ENCODE results near the gene NKX6-2. TPM values are rescaled to one million over a fixed set of nuclear protein-coding genes. Genes with fewer than 3 reads are reported as not detected.

Gene NKX6-2
- polyA plus RNA-seq, 4 donors: 7.8 to 9.5 (median 8.6) TPM

DNA sequence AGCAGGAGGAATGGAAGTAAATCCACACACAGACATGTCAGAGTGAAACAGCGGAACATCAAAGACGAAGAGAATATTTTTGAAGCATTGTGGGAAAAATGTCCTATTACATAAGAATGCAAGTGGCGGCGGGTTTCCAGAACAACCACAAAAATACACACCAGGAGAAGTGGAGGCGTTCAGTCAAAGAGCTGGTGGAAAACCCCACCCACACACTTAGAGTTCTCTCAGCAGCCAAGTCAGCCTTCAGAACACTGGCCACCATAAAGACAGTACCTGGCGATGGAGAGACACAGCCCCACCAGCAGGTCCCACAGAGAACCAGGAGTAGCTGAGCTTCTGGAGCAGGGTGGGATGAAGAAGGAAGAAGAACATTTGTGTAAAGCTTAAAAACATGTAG is 23.7 kb downstream of the NKX6-2 start:
- no peak for DNase-seq (ENCODE audit: low read depth in 4 of 4, low spot score in 3 of 4)

DNA sequence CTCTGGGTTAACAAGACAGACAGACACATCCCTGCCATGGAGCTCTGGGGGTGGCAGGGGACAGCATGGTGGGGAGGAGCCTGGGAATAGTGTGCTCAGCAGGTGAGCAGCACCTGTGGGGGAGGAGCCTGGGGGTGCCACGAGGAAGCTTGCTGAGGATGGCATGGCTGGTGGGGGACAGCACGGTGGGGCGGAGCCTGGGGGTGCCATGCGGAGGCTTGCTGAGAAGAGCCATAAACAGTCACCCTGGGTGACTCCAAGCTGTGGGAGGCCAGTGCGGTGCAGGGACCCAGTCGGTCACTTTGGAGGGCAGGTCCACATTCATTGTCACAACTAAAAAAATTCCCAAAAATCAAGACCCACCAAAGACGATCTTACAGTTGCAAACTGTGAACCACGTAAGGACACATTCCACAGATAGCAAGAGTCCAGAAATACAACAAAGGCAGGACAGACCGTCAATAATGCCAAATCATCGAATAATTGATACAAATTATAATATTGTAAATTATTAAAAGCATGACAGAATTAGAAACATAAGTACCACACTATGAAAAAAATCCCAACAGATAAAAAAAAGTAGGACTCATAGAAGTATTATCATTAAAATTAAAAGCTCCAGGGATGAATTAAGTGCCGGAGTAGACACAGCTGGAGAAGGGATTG is 24.4 kb downstream of the NKX6-2 start:
- no peak for DNase-seq (ENCODE audit: low read depth in 4 of 4, low spot score in 3 of 4)

DNA sequence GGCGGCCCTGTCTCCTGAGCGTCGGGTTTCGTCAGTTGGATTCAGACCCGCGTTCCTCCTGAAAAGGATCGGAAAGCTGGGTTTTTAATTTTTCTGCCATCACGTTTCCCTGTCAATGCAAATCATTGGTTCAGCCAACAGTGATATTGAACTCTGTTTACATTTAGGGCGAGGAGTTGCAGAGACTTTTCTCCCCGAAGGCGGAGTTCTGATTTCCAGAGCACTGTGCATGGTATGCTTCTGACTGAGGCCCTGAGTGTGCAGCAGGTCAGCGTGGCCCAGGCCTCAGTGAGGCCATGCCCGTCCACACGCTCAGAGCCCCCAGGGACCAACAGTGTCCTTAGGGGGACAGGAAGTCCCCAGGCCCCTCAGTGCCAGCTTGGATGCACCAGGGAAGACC is 27.1 kb downstream of the NKX6-2 start:
- DNase-seq (ENCODE audit: low read depth in 4 of 4, low spot score in 3 of 4): no peak

DNA sequence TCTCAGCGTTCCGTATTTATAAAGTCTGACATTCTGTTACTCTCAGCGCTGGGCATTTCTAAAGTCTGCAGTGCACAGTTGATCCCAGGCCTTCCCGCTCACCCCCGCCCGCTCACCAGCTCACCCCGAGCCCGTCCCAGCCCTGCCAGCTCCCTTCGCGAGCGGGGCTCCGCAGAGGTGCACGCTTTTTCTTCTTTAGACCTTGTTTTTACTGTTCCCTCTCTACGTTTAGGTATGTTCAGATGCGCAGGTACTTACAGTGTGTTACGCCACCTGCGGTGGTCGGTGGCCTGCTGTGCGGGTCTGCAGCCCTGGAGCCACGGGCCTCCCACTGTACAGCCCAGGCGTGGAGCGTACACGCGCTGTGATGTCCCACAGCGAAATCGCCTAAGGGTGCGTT is 28.8 kb downstream of the NKX6-2 start:
- no peak for DNase-seq (ENCODE audit: low read depth in 4 of 4, low spot score in 3 of 4)

DNA sequence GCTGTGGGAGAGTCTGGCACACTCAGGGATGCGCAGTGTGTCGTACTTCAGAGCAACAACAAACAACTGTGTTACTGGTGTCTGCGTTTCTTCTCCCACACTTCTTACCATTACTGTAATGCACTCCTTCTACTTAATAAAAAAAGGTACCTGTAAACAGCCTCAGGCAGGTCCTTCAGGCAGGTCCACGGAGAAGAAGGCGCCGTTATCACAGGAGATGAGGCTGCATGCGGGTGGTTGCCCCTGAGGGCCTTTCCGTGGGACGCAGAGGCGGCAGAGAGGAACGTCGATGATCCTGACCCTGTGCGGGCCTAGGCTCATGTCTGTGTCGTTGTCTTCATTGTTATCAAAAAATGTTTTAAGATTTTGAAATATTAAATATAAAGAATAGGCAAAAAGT is 29.4 kb downstream of the NKX6-2 start:
- no peak for DNase-seq (ENCODE audit: low read depth in 4 of 4, low spot score in 3 of 4)

DNA sequence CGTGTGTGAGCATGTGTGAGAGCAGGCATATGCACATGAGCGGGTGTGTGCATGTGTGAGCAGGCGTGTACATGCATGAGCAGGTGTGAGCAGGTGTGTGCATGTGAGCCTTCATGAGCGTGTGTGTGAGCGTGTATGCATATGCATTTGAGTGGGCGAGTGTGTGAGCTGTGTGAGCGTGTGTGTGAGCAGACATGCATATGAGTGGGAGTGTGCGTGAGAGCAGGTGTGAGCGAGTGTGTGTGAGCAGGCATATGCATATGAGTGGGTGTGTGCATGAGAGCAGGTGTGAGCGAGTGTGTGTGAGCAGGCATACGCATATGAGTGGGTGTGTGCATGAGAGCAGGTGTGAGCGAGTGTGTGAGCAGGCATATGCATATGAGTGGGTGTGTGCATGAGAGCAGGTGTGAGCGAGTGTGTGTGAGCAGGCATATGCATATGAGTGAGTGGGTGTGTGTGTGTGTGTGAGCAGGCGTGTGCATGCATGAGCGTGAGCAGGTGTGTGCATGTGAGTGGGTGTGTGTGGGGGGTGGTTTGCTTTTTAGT is 30.7 kb downstream of the NKX6-2 start:
- DNase-seq (ENCODE audit: low read depth in 4 of 4, low spot score in 3 of 4): no peak

DNA sequence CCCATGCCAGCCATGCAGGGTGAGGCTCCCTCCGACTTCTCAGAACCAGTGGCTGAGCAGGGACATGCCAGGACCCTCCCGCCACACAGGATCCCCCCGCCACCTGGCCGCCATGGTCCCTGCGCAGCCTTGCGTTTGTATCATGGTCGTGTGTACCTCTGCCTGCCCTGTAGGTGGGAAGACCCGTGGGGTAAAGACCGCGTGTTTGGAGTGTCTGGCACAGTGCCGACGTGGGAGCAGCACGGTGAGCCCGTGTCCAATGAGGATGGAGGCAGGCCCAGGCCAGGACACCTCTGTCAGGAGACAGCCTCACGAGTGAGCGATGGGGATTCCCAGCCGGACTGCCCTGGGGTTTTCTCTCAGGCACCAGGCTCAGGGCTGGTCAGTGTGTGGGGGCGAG is 31.9 kb downstream of the NKX6-2 start:
- no peak for DNase-seq (ENCODE audit: low read depth in 4 of 4, low spot score in 3 of 4)

DNA sequence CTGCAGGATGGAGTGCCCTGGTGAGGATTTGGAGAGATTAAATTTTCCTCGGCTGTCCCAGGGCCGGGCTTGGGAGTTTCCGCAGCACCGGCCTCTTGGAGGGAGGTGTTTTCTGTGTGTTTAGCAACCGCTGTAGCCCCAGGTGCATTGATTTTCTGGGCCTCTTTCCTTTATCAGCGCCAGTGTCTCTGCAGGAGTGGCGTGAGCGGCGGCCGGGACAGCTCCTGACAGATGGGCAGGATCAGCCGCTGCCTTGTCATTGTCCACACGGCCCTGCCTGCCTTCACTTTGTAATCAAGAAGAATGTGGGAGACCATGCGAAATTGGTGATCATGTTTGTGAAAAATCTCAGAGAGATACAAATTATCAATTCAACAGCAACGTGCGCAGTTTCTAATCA is 32.4 kb downstream of the NKX6-2 start:
- no peak for DNase-seq (ENCODE audit: low read depth in 4 of 4, low spot score in 3 of 4)

DNA sequence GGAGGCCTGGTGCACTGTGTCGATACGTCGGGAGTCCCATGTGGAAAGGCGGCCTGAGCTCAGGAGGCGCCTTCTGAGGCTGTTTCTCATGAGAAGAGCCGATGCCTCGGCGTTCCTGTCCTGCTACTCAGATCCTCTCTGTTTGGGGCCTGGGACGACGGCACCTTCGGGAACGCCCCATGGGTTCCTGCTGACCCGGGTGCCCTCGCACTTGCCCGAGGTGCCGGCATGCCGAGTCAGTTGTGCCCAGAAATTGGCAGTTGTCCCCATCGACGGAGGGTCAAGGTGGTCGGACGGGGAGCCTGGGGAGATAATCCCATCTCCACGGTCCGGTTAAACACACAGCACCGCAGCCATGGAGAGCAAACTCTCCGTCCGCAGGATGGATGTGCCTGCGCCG is 33.0 kb downstream of the NKX6-2 start:
- DNase-seq (ENCODE audit: low read depth in 4 of 4, low spot score in 3 of 4): no peak

DNA sequence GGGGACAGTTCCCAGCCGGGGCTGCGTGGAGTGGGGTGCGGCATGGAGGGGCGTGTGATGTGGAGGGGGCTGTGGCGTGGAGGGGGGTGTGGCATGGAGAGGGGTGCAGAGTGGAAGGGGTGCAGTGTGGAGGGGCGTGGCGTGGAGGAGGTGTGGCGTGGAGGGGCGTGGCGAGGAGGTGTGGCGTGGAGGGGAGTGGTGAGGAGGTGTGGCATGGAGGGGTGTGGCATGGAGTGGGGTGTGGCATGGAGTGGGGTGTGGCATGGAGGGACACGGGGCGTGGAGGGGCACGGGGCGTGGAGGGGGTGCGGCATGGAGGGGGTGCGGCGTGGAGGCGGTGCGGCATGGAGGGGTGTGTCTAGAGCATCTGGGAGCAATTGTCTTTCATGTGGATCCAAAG is 33.6 kb downstream of the NKX6-2 start:
- no peak for DNase-seq (ENCODE audit: low read depth in 4 of 4, low spot score in 3 of 4)

DNA sequence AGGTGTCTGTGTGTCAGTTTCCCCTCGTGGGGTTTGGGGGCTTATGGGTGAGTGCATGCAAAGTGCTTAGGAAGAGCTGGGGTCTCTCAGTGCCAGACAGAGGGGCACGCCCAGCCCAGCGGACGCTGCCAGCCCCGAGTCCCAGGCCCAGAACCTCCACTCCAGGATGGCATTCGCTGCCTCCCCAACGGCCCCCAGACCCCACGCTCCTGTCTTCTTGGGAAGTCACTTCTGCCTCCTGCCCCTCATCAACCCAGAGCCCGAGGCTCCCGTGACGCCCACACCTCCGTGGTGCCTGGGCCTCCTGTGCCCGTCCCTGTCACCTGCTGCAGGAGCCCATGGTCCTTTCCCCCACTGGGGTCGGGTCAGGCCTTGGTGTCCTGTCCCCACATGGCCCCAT is 35.0 kb downstream of the NKX6-2 start:
- DNase-seq (ENCODE audit: low read depth in 4 of 4, low spot score in 3 of 4): no peak

DNA sequence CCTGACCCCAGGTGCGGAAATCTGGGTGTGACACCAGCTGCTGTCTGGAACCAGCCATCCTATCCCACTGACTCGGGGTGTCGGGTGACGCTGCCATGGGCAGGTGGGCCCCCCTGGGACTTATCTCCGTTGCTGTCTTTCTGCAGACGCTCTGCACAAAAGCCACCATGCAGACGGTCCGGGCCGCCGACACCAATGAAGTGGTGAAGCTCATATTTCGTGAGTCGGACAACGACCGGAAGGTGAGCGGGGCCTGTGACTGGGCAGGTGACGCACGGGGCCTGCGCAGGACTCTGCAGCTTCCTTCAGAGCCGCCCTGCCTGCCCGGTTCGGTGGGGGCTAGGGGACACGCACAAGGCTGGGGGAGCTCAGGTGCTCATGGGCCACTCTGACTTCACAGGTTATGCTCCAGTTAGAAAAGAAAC is 36.6 kb downstream of the NKX6-2 start:
- DNase-seq (ENCODE audit: low read depth in 4 of 4, low spot score in 3 of 4): no peak

DNA sequence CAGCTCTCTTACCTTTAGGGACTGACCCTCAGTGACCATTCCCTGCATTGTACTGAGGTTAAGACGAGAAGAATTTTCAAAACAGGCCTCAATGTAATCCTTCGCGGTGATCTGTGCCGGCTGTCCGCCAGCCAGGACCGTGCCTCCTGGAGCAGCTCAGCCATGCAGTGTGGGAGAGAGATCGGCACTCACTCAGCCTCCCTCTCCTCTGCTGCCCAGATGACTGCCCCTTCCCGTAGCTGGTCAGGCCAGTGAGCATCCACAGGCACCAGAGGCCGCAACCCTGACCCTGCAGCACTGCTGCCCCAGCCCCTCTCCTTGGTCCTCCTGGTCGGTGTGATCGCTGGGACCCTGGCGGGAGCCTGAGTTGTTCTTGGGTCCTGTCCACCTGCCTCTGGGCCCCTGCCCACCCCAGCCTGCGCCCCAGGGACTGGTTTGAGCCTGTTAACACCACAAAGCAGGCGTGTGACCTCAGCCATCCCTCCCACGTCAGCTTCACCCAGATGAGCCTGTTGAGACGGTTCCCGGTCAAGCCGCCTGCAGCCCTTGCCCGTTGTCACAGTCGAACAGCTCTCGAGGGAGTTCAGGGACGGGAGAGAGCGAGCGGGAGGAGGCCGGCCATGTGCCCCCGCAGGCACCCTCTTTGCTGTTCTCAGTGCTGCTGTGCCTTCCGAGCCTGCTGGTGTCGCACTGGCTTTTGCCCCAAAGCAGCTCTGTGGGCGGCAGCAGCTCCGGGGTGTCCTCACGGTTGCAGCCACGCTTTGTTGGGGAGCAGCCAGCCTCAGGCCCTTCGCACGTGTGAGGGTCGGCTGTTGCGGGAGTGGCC is 37.2 kb downstream of the NKX6-2 start:
- peak in 1 of 4 donors; percentile 20 for DNase-seq (ENCODE audit: low read depth in 4 of 4, low spot score in 3 of 4)

DNA sequence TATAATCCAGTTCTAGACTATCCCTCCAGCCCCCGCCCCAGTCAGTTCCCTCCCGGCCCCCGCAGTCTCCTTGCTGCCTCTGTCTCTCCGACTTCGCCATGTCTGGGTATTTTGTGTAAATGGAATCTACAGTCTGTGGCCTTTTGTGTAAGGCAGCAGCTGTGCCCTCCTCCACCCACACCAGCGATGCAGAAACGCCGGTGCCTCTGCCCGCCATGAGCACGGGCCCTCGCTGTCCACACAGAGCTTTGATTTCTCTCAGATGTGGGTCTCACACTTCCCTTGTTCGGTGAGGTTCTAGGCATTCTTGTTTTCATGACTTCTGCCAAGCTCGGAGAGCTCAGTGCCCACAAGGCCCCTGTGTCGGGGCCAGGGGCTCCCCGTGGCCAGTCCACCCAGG is 37.8 kb downstream of the NKX6-2 start:
- DNase-seq (ENCODE audit: low read depth in 4 of 4, low spot score in 3 of 4): no peak

DNA sequence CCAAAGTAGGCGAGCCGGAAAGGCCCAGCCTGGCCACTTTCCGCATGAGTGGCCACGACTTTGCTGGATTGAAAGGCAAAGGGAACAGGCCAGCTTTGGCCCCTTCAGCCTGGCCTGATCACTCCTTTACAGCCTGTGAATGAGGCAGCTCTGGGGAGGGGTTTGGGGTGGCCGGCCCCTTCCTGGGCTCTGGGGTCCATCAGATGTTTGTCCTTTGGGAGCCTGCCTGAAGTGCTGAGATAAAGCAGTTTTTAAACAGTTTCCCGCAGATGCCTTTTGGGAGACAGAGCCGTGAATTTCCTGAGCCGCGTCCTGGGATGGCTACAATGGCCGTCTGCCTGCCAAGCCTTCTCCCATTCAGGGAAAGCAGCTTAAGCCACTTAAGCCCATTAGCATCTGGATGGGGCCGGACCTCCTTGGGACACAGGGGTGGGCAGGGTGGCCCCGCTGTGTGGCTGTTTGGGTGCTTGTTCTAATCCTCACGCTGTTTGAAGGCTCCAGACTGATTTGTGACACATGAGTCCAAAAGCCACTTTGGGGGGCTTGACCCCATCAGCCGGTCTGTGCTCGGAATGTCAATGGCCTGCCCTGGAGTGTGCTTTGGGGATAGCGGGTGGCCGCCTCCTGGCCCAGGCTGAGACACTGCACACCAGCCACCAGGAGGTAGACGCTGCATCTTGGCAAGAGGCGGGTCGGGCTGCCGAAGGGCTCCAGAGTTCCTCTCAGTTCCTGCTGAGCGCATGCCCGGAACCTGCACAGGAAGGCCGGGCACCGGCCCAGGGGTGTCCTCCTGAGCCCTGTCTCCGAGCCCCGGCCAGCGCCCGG is 38.9 kb downstream of the NKX6-2 start:
- DNase-seq (ENCODE audit: low read depth in 4 of 4, low spot score in 3 of 4): no peak

DNA sequence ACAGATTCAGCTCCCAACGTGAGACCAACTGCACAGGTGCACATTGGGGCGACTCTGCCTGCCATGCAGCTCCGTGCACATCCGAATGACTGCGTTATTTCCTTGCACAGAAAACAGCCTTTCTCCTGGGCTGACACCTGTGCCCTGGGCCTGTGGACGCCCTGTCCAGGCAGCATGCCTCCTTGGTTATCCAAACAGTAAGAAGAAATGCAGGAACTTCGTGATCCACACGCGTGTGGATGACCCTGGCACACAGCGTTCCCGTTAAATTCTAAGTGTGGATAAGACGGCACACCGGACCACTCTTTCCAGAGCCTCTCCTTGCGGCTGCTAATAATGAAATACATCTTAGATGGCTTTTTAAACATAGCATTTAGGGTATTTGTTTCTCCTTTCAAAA is 39.6 kb downstream of the NKX6-2 start:
- DNase-seq (ENCODE audit: low read depth in 4 of 4, low spot score in 3 of 4): no peak

DNA sequence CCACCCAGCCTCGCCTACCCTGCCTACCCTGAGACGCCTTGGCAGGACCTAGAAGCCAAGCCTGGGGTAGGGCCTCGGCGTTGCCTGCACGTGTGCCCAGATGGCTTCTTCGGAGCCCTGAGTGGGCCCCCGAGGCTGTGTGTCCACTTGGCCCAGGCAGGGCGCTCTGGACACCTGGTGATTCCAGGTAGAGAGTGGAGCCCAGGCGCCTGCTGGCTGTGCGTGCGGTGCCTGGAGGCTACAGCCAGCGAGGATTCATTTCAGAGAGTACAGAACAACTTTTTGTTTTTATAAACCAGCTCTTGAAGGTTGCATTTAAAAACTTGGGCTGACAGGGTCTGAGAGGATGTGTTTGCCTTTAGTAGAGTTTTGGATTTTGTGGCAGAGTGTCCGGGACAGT is 40.0 kb downstream of the NKX6-2 start:
- DNase-seq (ENCODE audit: low read depth in 4 of 4, low spot score in 3 of 4): no peak

DNA sequence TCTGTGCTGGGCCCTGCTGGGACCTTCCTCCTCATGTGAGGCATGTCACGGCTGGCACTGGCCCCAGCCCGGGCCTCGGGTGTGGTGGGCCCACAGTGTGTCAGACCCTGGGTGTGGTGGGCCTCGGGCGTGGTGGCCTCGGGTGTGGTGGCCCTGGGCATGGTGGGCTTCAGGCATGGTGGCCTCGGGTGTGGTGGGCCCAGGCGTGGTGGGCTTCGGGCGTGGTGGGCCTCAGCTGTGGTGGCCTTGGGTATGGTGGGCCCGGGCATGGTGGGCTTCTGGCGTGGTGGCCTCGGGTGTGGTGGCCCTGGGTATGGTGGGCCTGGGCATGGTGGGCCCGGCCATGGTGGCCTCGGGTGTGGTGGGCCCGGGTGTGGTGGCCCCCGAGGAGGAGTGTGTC is 40.4 kb downstream of the NKX6-2 start:
- DNase-seq (ENCODE audit: low read depth in 4 of 4, low spot score in 3 of 4): no peak

DNA sequence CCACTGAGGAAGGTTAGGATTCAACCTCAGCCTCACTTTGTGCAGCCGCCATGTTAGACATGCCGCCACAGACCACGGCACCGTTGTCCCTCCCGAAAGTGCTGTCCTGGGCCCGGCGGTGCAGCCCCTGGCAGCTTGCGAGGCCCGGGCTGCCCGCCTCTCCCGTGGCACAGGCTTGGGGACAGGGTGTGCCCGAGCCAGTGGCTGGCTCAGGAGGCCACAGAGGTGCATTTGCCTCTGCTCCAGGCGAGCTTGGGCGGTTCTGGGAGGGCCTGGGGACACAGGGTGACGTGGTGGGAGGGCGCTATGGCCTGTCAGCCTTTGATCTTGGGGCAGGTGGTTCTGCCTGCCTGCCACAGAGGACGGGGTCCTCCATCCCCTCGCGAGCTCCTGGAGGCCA is 41.1 kb downstream of the NKX6-2 start:
- no peak for DNase-seq (ENCODE audit: low read depth in 4 of 4, low spot score in 3 of 4)

DNA sequence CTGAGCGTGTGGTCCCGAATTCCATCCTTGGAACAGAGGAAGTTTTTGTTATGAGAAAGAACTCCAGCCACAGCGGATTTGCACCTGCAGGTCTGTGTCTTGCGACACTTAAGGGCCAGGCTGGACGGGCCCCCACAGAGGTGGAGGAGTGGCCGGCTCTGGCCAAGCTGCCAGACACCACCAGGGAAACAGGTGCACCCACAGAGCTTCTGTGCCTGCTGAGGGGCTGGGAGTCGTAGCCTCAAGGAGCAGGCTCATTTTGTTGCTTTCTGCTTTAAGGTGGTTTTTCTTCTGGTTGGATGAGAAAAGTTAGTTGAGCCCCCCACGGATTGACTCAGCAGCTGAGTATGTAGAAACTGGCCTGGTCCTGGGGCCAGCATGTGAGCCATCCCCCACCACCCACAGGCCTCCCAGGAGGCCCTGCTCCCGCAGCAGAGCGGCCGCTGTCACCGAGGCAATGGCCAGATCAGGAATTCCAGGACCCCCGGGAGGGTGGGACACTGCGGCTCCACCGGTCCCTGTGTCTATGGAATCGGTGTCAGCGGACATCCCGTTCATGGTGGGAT is 41.9 kb downstream of the NKX6-2 start:
- DNase-seq (ENCODE audit: low read depth in 4 of 4, low spot score in 3 of 4): no peak
